Kidney (tissue), 14 donors: ENCODE measurements around the gene PMEPA1. TPM values are rescaled to one million over a fixed set of nuclear protein-coding genes. Genes with fewer than 3 reads are reported as not detected.

Experiments used
- DNase-seq, 5 donors: peaks; one replicate each; pipeline ENCODE4 v3.0.0-alpha.2; 2013 to 2020
- FAIRE-seq: peaks from 2 replicates; lab custom pipeline; 2012; peaks lifted over from hg19 to GRCh38; lab: Jason Lieb, UNC
- H3K27ac ChIP-seq, 2 donors: one replicate each; pipeline ENCODE4 v1.7.0; 2013; ENCODE audit warnings: low read depth in 2 of 2, low read length in 2 of 2, inconsistent platforms in 1 of 2
- H3K27me3 ChIP-seq: one replicate; pipeline ENCODE4 v1.7.1; 2013; ENCODE audit warnings: low read length, inconsistent platforms; ENCODE audit not compliant: control insufficient read depth, insufficient read depth
- H3K36me3 ChIP-seq, 3 donors: one replicate each; pipeline versions ENCODE4 v1.7.0 to v1.7.1; 2013; ENCODE audit warnings: low read length in 3 of 3, control low read depth in 1 of 3, inconsistent platforms in 1 of 3; ENCODE audit not compliant: insufficient read depth in 3 of 3, control insufficient read depth in 2 of 3
- H3K4me1 ChIP-seq, 3 donors: one replicate each; pipeline versions ENCODE4 v1.7.0 to v1.7.1; 2013; ENCODE audit warnings: low read length in 3 of 3, inconsistent platforms in 1 of 3, low read depth in 1 of 3; ENCODE audit not compliant: control insufficient read depth in 2 of 3, insufficient read depth in 2 of 3
- H3K4me3 ChIP-seq, 3 donors: one replicate each; pipeline versions ENCODE4 v1.7.0 to v1.8.1; 2013; ENCODE audit warnings: low read length in 3 of 3, control low read depth in 1 of 3, inconsistent platforms in 1 of 3
- H3K9ac ChIP-seq, 3 donors: one replicate each; pipeline versions ENCODE4 v1.7.0 to v1.7.1; 2013; ENCODE audit warnings: low read length in 3 of 3, control low read depth in 1 of 3, inconsistent platforms in 1 of 3
- H3K9me3 ChIP-seq, 3 donors: one replicate each; pipeline versions ENCODE4 v1.7.0 to v1.7.1; 2013; ENCODE audit warnings: low read length in 3 of 3, control low read depth in 1 of 3, inconsistent platforms in 1 of 3; ENCODE audit not compliant: control insufficient read depth in 2 of 3, insufficient read depth in 1 of 3
- intact Hi-C: fragments of 100-400 bp; cut with DNase I; formaldehyde crosslinking; loops from one replicate; pipeline ENCODE4 v1.11.1; 2022
- polyA plus RNA-seq: library from polyadenylated mRNA; stranded (reverse); fragments of 350-450 nt; fragmentation: Illumina TruSeq; extraction: RNeasy Lipid Tissue Mini Kit (QIAGEN cat#74804); gene quantifications from one replicate; pipeline ENCODE4 v1.2.3, GENCODE V29; 2014; ENCODE audit warnings: low read depth, low replicate concordance; ENCODE audit not compliant: insufficient read depth
- total RNA-seq: library from RNA; stranded (reverse); fragmentation: NEBNext Ultra II Directional; extraction: Animal tissue kit (Norgen Biotek cat#: 25700); gene quantifications from one replicate; pipeline ENCODE4 v1.2.1, GENCODE V29; 2021
- TF ChIP-seq, protein P1 (sequence below): IDR thresholded peaks from 3 replicates; pipeline ENCODE4 v1.5.1; 2012; ENCODE audit warnings: mild to moderate bottlenecking, moderate library complexity, borderline replicate concordance; ENCODE audit not compliant: insufficient read depth; ENCODE audit errors: extremely low read depth
- donor health status: control.
- donor health status: control.
- donor health status: control.
- donor health status: control.
- donor health status: control.
- donor health status: DM: yes; HTN: yes; CAD: no.
- donor health status: Normal renal cell carcinoma (clear cell type).

Gene PMEPA1
- total and polyA plus RNA-seq, 2 donors from 2014 or later: 12.9 to 30.4 TPM

DNA sequence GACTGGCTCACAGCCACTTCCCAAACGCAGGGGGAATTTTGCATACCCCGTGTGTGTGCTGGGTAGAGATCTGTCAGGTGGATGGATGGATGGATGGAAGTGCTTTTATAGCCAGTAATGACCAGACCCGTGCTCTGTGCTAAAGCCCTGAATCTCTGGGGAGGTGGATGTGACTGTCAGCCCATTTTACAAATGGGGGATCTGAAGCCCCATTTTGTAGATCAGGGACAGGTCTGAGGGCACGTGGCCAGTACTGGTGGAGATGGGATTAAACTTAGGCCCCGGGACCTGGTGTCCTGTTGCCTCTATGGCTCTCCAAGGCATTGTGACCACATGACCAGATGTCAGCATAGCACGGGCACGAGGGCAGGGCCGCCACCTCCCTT lies 51.4 kb downstream of the PMEPA1 start:
- intact Hi-C loops: loop anchor here (10.0 kb wide), 1 partner anchor 526 kb away; no protein-coding TSS in a partner anchor

DNA sequence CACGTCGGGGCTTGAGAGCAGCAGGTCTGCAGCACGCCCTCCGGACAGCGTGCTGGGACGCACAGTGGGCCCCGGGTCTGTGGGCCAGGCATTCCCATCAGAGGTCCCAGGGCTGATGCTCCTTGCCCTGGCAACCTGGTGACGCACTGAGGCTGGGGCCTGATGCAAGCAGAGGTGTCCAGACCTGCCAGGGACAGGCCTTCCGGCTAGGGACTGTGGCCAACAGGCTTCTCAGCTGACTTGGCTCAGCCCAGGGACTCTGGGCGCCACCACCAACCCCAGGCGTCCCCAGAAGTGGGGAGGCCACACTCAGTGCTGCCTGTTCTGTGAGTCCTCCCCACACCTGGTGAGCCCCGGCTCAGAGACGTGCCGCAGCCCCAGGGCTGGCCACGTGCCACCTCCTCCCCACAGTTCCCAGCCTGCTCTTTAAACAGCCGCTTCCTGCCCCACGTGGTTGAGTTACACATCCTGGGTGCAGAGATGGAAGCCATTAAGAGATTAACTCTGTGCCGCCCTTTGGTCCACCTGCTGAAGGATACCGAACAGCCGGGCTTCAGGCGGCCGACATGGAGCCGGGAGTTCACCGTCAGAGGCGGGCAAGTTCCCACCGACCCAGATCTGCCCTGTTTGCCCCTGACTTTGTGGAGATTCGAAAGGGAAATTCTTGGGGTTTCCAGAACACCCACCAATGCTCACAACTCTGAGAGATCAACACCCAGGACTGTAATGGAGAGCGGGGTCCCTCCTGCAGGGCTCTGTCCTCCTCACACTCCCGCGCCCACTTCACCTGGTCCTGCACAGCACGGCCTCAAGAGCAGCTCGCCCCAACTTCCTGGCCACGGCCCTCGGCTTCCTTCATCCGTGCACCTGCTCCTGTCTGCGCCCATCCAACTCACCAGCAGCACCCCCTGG lies 52.0 kb downstream of the PMEPA1 start:
- TF ChIP-seq, protein P1, sequence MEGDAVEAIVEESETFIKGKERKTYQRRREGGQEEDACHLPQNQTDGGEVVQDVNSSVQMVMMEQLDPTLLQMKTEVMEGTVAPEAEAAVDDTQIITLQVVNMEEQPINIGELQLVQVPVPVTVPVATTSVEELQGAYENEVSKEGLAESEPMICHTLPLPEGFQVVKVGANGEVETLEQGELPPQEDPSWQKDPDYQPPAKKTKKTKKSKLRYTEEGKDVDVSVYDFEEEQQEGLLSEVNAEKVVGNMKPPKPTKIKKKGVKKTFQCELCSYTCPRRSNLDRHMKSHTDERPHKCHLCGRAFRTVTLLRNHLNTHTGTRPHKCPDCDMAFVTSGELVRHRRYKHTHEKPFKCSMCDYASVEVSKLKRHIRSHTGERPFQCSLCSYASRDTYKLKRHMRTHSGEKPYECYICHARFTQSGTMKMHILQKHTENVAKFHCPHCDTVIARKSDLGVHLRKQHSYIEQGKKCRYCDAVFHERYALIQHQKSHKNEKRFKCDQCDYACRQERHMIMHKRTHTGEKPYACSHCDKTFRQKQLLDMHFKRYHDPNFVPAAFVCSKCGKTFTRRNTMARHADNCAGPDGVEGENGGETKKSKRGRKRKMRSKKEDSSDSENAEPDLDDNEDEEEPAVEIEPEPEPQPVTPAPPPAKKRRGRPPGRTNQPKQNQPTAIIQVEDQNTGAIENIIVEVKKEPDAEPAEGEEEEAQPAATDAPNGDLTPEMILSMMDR: no peak
- H3K9me3 ChIP-seq: peaks cover 0 to 1% (median 0%) of the 10 kb centered on the region in 3 donors
- FAIRE-seq (no peak), DNase-seq (peak in 3 of 5 donors; percentile 5 to 61 (median 29))
- H3K27ac ChIP-seq: no peak overlapping the region
- no peaks in the 10 kb centered on the region for H3K27me3 ChIP-seq
- H3K4me3 ChIP-seq: no peak overlapping the region
- H3K9ac ChIP-seq: no peak overlapping the region
- peaks cover 3 to 15% (median 10%) of the 10 kb centered on the region in 3 donors for H3K4me1 ChIP-seq
- no peaks in the 10 kb centered on the region for H3K36me3 ChIP-seq
- intact Hi-C loops: loop anchor here (10.0 kb wide), 1 partner anchor 527 kb away; no protein-coding TSS in a partner anchor

More for the DNA sequence above, 51.4 kb downstream of the PMEPA1 start:
- no peaks in the 10 kb centered on the region for H3K36me3 ChIP-seq
- H3K27ac ChIP-seq: no peak overlapping the region
- H3K4me1 ChIP-seq: peaks cover 3 to 15% (median 10%) of the 10 kb centered on the region in 3 donors
- H3K4me3 ChIP-seq: no peak overlapping the region
- TF ChIP-seq, protein P1: no peak
- FAIRE-seq: no peak
- H3K27me3 ChIP-seq: no peaks in the 10 kb centered on the region
- H3K9ac ChIP-seq: no peak overlapping the region
- DNase-seq: peak in 1 of 5 donors; percentile 3
- H3K9me3 ChIP-seq: peaks cover 0 to 1% (median 0%) of the 10 kb centered on the region in 3 donors

DNA sequence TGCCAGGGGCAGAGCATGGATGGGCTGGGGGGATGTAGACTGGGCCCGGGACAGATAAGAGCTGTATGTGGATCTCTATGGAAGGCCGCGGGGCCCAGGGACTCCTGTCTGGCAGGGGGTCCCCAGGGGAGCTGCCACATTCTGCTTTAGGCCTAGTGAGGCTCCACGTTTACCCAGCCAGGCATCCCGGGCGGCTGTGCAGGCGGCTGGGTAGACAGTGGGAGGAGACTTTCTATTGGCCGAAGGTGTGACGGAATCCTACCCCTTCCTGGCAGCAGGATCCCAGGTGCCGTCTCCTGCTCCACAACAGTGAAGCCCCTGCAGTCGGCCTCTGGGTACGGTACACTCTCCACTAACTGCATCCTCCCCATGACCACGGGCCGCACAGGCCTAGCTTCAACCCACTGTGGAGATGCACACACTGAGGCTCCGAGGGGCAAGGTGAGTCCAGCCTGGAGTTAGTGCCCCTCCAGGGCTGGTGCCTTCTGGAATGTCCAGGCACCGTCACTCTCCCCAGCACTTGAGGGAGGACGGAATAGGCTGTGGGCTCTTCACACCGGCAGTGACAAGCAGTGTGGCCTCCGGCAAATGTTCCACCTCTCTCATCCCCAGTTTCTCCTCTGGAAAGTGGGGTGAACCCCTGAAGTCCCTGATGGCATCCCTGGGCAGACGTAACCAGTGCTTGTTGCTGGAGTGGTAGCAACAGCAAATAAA lies 52.8 kb downstream of the PMEPA1 start:
- H3K36me3 ChIP-seq: no peaks in the 10 kb centered on the region
- TF ChIP-seq, protein P1: no peak
- no peak overlapping the region for H3K4me3 ChIP-seq
- no peaks in the 10 kb centered on the region for H3K27me3 ChIP-seq
- H3K27ac ChIP-seq: no peak overlapping the region
- H3K4me1 ChIP-seq: peaks cover 3 to 14% (median 8%) of the 10 kb centered on the region in 3 donors
- DNase-seq (peak in 3 of 5 donors; percentile 7 to 62 (median 28)), FAIRE-seq (no peak)
- no peak overlapping the region for H3K9ac ChIP-seq
- intact Hi-C loops: loop anchor here (10.0 kb wide), 1 partner anchor 528 kb away; no protein-coding TSS in a partner anchor
- peaks cover 0 to 1% (median 0%) of the 10 kb centered on the region in 3 donors for H3K9me3 ChIP-seq
